ENCODE measurements around the gene FXR1.

DNA sequence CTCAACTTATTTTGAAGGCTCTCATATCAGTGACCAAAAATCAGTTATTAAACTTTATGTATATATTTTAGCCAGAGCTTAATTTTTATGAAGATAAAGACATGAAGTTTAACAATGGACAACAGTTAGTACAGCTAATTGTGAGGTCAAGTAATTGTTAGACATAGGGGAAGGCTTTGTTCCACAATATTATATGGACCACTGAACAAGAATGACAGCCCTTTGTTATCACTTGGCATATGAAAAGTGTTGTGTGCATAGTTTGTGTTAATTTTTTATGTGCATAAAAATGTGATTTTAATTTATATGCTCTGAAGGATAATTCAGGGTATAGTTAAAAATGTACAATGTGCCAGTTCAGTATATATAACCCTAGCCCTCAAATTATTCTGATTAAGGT lies 65.0 kb downstream of the FXR1 start:
- TF ChIP-seq, protein P1, sequence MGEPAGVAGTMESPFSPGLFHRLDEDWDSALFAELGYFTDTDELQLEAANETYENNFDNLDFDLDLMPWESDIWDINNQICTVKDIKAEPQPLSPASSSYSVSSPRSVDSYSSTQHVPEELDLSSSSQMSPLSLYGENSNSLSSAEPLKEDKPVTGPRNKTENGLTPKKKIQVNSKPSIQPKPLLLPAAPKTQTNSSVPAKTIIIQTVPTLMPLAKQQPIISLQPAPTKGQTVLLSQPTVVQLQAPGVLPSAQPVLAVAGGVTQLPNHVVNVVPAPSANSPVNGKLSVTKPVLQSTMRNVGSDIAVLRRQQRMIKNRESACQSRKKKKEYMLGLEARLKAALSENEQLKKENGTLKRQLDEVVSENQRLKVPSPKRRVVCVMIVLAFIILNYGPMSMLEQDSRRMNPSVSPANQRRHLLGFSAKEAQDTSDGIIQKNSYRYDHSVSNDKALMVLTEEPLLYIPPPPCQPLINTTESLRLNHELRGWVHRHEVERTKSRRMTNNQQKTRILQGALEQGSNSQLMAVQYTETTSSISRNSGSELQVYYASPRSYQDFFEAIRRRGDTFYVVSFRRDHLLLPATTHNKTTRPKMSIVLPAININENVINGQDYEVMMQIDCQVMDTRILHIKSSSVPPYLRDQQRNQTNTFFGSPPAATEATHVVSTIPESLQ (CRISPR knock-in tag; conservative IDR thresholded peaks at IDR 0.05), result no peak
- TF ChIP-seq NBN (conservative IDR thresholded peaks at IDR 0.05) (no peak), RARA (CRISPR knock-in tag; IDR thresholded peaks at IDR 0.05) (no peak), ZNF274 (CRISPR knock-in tag; IDR thresholded peaks at IDR 0.05) (no peak), CEBPB (IDR thresholded peaks at IDR 0.05; ENCODE audit: borderline replicate concordance, low read depth, low read length) (no peak), ZBTB7A (CRISPR knock-in tag; IDR thresholded peaks at IDR 0.05) (no peak), ELF3 (CRISPR knock-in tag; IDR thresholded peaks at IDR 0.05) (no peak), SIN3B (IDR thresholded peaks at IDR 0.05; ENCODE audit: low read length) (no peak), HMG20A (CRISPR knock-in tag; IDR thresholded peaks at IDR 0.05; ENCODE audit: borderline replicate concordance) (no peak), NCOA5 (CRISPR knock-in tag; IDR thresholded peaks at IDR 0.05) (no peak), GABPA (IDR thresholded peaks at IDR 0.05; ENCODE audit: low read depth, low read length) (no peak), GABPA (CRISPR knock-in tag; IDR thresholded peaks at IDR 0.05; ENCODE audit: low read depth) (no peak)
- TF ChIP-seq, protein P2, sequence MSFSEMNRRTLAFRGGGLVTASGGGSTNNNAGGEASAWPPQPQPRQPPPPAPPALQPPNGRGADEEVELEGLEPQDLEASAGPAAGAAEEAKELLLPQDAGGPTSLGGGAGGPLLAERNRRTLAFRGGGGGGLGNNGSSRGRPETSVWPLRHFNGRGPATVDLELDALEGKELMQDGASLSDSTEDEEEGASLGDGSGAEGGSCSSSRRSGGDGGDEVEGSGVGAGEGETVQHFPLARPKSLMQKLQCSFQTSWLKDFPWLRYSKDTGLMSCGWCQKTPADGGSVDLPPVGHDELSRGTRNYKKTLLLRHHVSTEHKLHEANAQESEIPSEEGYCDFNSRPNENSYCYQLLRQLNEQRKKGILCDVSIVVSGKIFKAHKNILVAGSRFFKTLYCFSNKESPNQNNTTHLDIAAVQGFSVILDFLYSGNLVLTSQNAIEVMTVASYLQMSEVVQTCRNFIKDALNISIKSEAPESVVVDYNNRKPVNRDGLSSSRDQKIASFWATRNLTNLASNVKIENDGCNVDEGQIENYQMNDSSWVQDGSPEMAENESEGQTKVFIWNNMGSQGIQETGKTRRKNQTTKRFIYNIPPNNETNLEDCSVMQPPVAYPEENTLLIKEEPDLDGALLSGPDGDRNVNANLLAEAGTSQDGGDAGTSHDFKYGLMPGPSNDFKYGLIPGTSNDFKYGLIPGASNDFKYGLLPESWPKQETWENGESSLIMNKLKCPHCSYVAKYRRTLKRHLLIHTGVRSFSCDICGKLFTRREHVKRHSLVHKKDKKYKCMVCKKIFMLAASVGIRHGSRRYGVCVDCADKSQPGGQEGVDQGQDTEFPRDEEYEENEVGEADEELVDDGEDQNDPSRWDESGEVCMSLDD (CRISPR knock-in tag; IDR thresholded peaks at IDR 0.05; ENCODE audit: borderline replicate concordance), result no peak
- TF ChIP-seq, protein P3, sequence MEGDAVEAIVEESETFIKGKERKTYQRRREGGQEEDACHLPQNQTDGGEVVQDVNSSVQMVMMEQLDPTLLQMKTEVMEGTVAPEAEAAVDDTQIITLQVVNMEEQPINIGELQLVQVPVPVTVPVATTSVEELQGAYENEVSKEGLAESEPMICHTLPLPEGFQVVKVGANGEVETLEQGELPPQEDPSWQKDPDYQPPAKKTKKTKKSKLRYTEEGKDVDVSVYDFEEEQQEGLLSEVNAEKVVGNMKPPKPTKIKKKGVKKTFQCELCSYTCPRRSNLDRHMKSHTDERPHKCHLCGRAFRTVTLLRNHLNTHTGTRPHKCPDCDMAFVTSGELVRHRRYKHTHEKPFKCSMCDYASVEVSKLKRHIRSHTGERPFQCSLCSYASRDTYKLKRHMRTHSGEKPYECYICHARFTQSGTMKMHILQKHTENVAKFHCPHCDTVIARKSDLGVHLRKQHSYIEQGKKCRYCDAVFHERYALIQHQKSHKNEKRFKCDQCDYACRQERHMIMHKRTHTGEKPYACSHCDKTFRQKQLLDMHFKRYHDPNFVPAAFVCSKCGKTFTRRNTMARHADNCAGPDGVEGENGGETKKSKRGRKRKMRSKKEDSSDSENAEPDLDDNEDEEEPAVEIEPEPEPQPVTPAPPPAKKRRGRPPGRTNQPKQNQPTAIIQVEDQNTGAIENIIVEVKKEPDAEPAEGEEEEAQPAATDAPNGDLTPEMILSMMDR (CRISPR knock-in tag; IDR thresholded peaks at IDR 0.05), result no peak
- TF ChIP-seq, protein P4, sequence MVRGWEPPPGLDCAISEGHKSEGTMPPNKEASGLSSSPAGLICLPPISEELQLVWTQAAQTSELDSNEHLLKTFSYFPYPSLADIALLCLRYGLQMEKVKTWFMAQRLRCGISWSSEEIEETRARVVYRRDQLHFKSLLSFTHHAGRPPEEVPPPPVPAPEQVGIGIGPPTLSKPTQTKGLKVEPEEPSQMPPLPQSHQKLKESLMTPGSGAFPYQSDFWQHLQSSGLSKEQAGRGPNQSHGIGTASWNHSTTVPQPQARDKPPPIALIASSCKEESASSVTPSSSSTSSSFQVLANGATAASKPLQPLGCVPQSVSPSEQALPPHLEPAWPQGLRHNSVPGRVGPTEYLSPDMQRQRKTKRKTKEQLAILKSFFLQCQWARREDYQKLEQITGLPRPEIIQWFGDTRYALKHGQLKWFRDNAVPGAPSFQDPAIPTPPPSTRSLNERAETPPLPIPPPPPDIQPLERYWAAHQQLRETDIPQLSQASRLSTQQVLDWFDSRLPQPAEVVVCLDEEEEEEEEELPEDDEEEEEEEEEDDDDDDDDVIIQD (CRISPR knock-in tag; IDR thresholded peaks at IDR 0.05; ENCODE audit: low read depth), result no peak
